NCI-H524 treated with DMSO at 0.1 percent for 48 hours (cell line): ENCODE results near the gene INSM1.
"Not testable (repeated sequence)": the region's sequence is repeated elsewhere in the genome, so short reads cannot be mapped to it uniquely, and the experiment has no call there.

Source experiments
- DNase-seq: peaks from one replicate; lab custom pipeline; 2025; lab: John Stamatoyannopoulos, UW

Gene INSM1, protein sequence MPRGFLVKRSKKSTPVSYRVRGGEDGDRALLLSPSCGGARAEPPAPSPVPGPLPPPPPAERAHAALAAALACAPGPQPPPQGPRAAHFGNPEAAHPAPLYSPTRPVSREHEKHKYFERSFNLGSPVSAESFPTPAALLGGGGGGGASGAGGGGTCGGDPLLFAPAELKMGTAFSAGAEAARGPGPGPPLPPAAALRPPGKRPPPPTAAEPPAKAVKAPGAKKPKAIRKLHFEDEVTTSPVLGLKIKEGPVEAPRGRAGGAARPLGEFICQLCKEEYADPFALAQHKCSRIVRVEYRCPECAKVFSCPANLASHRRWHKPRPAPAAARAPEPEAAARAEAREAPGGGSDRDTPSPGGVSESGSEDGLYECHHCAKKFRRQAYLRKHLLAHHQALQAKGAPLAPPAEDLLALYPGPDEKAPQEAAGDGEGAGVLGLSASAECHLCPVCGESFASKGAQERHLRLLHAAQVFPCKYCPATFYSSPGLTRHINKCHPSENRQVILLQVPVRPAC

DNA sequence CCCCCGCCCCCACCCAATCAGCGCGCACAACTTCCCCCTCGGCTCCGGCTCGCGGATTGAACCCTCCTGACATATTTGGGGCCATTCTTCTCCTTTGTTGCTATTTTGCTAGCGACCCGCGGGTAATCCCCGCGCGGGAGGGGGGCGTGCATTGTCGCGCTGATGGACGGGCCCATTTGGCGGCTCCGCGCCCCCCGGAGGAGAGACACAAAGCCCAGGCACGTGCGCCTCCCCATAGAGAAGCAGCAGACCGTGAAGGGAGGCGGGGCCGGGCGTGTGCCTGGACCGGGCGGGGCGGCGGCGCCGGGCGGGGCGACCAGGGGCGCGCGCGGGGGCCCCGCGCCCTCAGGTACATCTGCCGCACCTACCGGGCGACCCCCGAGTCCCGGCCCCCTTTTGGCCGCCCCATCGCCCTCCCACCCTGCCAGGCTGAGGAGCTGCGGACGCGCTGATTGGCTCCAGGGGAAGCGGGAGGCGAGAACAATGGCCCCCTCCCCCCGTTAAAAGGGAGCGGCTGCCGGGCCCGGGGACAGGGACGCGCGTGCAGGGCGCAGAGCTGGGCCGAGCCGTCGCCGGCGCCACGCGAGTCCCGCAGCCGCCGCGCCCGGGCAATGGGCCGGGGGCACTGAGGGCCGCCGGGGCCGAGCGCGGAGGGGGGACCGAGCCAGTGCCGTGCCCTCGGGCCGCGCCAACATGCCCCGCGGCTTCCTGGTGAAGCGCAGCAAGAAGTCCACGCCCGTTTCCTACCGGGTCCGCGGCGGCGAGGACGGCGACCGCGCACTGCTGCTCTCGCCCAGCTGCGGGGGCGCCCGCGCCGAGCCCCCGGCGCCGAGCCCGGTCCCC lies at the start of gene INSM1:
Gene INSM1 (plus strand): TSS at position 530 of the 843 bp plus-strand sequence. CDS start 164 bp downstream, at position 694.
- DNase-seq, result peak; percentile 98

GRCh38 chr20:20318365-20319161 lies 49.3 kb upstream of the INSM1 start:
- peak; percentile 46 for DNase-seq

DNA sequence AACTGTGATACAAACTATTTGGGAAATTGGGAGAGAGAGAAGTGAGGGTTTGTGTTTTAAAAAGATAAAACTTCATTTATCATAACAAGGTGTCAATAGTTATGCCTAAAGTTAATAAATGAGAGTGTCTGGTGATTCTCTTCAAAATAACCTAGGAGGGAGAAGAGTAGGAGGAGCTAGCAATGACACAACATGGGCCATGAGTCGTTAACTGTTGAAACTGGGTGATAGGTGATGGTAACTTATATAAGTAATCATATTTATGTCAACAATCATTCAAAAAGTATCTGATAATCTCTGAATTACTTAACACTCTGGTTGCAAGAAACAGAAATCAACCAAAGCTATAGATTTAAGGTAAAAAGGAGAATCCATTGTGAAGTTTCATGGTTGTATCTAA lies 46.8 kb upstream of the INSM1 start:
- no peak for DNase-seq

DNA sequence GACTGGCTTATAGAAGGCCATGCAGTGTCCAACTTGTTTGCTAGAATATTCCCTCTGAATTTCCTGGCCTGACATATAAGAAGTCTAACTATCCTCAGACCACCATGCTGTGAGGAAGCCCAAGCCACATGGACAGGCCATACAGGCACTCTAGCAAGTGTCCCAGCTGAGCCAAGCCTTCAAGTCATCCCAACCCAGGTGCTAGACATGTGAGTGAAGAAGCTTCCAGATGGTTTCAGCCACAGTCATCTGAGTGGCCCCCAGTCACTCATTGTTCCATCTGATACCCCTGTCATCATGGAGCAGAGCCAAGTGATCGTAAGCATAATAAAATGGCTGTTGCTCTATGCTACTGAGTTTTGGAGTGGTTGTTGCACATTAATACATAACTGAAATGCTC lies 46.0 kb upstream of the INSM1 start:
- no peak for DNase-seq

DNA sequence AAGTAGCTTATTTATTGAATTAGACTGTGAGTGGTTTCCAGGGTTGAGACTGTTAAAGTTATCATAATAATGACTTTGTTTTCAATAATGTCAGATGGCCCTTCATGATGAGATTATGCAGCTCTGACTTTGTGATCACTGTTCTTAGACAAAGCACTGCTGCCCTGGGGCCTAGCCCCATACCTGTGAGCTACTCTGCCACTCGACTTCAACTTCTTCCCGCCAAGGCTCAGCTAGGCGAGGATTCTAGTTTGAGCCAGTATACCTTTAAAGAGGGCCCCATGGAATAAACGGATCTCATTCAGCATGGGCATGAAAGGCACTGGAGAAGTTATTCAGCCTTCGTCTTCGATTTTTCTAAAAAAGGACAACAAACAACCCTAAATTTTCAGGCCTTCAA lies 45.0 kb upstream of the INSM1 start:
- DNase-seq, result no peak

- DNase-seq, result no peak
Observed at GRCh38 chr20:20327746-20328145, 40.2 kb upstream of the INSM1 start.

DNA sequence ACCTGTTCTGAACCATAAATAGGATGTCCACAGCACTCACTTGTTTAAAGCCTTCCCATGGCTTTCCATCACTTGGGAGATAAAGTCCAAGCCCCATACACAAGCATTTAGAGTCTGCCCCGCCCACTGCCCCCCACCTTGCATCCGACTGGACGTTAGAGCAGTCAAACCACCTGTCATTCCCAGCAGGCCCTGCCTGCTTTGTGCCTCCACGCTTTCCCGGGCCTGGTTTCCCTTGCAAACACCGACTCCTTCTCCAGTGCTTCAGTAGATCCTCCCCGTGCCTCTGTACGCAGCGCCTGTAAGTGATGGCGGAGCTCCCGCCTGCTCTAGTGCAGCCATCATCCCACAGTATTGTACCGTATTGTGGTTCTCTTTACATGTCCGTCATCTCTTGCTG lies 38.3 kb upstream of the INSM1 start:
- no peak for DNase-seq

- no peak for DNase-seq
Observed at GRCh38 chr20:20331156-20331555, 36.7 kb upstream of the INSM1 start.

- DNase-seq, result no peak
Observed at GRCh38 chr20:20331817-20332216, 36.1 kb upstream of the INSM1 start.

- DNase-seq, result no peak
Observed at GRCh38 chr20:20333866-20334265, 34.0 kb upstream of the INSM1 start.

- DNase-seq, result no peak
Observed at GRCh38 chr20:20334489-20334888, 33.4 kb upstream of the INSM1 start.

DNA sequence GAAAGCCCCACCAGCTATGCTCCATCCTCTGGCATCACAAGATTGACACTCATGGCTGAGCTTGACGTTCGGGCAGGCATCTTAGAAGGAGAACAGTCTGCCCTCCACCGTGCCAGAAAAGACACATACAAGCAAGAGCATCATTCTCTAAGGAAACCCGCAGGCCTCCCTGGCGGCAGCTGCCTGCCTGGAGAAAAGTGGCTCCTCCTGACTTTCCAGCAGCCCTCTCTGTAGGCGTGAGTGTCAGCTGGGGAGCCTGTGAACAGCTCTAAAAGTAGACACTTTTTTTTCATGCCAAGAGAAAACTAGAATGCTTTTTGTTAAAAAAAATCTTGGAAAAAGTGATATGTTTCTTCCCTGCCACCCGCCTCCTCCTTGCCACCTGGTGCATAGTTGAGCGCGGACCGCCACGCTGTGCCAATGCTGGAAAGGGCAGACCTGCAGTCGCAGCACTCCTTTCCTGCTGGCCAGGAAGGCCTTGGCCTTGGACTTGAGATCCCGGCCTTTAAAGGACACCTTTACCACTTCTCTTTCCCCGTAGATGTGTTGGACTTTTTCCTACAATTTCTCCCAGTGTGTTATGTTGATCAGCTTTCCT lies 29.7 kb upstream of the INSM1 start:
- no peak for DNase-seq

GRCh38 chr20:20340443-20340842 lies 27.5 kb upstream of the INSM1 start:
- no peak for DNase-seq

DNA sequence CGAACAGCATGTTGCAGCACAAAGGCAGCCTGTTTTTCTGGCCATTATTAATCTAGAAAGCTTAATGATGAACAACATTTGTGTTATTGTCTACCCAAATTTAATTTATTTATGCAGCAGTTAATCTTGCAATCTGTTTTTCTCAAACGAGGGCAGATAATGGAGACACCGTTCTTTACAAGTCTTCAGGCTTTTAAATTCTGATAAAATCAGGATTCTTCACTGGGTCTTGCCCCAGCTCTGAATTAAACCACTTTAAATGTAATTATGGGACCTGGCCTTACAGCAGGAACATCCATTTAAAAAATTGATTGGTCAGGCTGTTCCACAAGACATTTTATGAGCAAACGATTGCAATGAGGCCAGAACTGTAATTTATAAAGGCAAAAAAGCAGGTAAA lies 26.5 kb upstream of the INSM1 start:
- no peak for DNase-seq

DNA sequence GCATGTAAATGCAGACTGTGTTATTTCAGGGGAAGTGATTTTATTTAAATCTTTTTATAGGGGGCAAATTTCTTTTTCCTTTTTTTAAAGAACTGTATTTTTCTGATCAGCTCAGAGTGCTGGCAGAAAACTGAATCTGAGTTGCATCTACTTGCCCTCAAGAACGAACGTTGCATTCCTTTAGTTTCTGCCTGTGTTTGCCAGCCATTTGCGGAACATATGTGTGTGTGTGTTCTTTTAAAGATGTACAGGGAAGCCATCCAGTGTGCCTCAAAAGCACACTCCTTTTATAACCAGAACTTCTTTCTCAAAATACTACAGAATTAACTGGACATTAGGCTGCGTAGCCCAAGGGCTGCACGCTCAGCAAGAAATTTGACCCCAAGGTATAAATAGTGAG lies 25.8 kb upstream of the INSM1 start:
- no peak for DNase-seq

- no peak for DNase-seq
Observed at GRCh38 chr20:20343932-20344331, 24.0 kb upstream of the INSM1 start.

GRCh38 chr20:20344476-20344875 lies 23.4 kb upstream of the INSM1 start:
- no peak for DNase-seq

- no peak for DNase-seq
Observed at GRCh38 chr20:20353576-20353975, 14.3 kb upstream of the INSM1 start.

DNA sequence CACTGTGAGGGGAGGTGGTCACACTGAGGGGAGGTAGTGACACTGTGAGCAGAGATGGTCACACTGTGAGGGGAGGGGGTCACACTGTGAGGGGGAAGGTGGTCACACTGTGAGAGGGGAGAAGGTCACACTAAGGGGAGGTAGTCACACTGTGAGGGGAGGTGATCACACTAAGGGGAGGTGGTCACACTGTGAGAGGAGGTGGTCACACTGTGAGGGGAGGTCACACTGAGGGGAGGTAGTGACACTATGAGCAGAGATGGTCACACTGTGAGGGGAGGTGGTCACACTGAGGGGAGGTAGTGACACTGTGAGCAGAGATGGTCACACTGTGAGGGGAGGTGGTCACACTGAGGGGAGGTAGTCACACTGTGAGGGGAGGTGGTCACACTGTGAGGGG lies 12.4 kb upstream of the INSM1 start:
- DNase-seq, result not testable (repeated sequence)

DNA sequence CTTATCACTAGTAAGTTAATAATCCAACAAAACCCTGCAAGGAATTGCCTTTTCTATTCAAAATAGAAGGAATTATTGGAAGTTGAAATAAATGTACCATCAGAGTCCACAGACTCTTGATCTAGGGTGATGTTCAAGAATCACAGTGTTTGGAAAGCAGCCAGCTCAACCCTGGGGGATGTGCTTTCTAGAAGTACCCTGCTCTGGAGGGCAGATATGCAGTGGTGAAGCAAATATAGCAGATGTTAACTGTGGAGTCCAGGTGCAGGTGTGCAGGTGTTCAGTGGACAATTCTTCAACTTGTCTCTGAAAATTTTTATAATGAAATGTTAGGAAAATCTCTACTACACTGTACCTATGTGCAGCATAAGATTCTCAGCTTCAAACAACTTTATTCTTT lies 9.1 kb upstream of the INSM1 start:
- DNase-seq, result no peak

DNA sequence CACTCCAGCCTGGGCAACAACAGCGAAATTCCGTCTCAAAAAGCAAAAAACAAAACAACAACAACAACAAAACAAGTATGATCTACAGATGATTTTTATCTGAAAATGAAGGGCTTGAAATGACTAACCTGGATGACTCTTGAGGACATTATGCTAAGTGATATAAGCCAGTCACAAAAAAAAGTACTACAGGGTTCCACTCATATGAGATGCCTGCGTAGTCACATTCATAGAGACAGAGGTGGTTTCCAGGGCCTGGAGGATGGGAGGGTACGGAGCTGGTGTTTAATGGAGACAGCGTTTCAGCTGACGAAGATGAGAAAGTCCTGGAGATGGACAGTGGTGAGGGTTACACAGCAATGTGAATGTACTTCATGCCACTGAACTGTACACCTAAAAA lies 8.3 kb upstream of the INSM1 start:
- no peak for DNase-seq

DNA sequence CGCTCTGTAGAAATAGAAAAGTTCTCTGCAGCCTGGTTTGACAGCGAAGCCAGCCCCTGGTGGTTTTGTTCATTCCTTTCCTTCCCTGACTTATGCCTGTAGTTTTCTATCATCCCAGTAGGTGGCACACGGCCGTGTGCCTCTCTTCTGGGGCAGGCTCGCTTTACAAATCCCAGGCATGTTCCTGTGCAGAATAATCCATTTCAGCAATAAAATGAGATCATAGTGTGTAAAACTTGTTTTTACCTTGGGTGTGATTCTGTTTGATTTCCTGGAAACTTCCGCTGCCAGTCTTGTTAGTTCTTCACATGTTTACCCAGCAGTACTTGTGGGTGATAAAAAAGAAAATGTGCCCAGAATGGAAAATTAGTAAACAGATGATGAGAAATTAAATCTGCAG lies 7.4 kb upstream of the INSM1 start:
- DNase-seq, result peak; percentile 46
